ENCODE measurements around the gene SPCS1. TPM values are rescaled to one million over a fixed set of nuclear protein-coding genes. Genes with fewer than 3 reads are reported as not detected.

Gene SPCS1
- total RNA-seq, 1 donor, result 67.0 TPM

GRCh38 chr3:52743721-52744120 is 37.8 kb downstream of the SPCS1 start:
- Histone ChIP-seq H2AFZ (ENCODE audit: low read length) (no peak overlapping the region), H3K9me3 (ENCODE audit: low read depth, low read length) (no peaks in the 10 kb centered on the region), H3K27me3 (ENCODE audit: insufficient read depth, low read length) (no peaks in the 10 kb centered on the region), H4K20me1 (ENCODE audit: insufficient read depth, low read length) (no peaks in the 10 kb centered on the region), H3K36me3 (ENCODE audit: insufficient read depth, low read length) (peaks cover 44% of the 10 kb centered on the region), H3K27ac (ENCODE audit: low read depth, low read length) (no peak overlapping the region), H3K4me2 (ENCODE audit: insufficient read depth, low read length) (no peak overlapping the region), H3K79me2 (ENCODE audit: insufficient read depth, low read length) (no peaks in the 10 kb centered on the region), H3K4me3 (ENCODE audit: insufficient read depth, low read length) (no peak overlapping the region), H3K4me1 (ENCODE audit: insufficient read depth, low read length) (no peaks in the 10 kb centered on the region)
- TF ChIP-seq CTCF (IDR thresholded peaks at IDR 0.05; ENCODE audit: extremely low read depth, low read depth, low read length), result no peak
- no peak for DNase-seq (ENCODE audit: insufficient read length, low spot score, missing footprints)

- Histone ChIP-seq H3K4me3 (ENCODE audit: insufficient read depth, low read length) (no peak overlapping the region), H3K9me3 (ENCODE audit: low read depth, low read length) (no peaks in the 10 kb centered on the region), H3K4me1 (ENCODE audit: insufficient read depth, low read length) (peaks cover 6% of the 10 kb centered on the region), H3K36me3 (ENCODE audit: insufficient read depth, low read length) (peaks cover 36% of the 10 kb centered on the region), H3K4me2 (ENCODE audit: insufficient read depth, low read length) (no peak overlapping the region), H3K27me3 (ENCODE audit: insufficient read depth, low read length) (no peaks in the 10 kb centered on the region), H2AFZ (ENCODE audit: low read length) (no peak overlapping the region), H4K20me1 (ENCODE audit: insufficient read depth, low read length) (peaks cover 6% of the 10 kb centered on the region), H3K27ac (ENCODE audit: low read depth, low read length) (no peak overlapping the region), H3K79me2 (ENCODE audit: insufficient read depth, low read length) (no peaks in the 10 kb centered on the region)
- no peak for TF ChIP-seq CTCF (IDR thresholded peaks at IDR 0.05; ENCODE audit: extremely low read depth, low read depth, low read length)
- DNase-seq (ENCODE audit: insufficient read length, low spot score, missing footprints), result no peak
Measured at GRCh38 chr3:52752045-52752660, 46.2 kb downstream of the SPCS1 start.

- Histone ChIP-seq H3K27me3 (ENCODE audit: insufficient read depth, low read length) (no peaks in the 10 kb centered on the region), H4K20me1 (ENCODE audit: insufficient read depth, low read length) (peaks cover 6% of the 10 kb centered on the region), H3K27ac (ENCODE audit: low read depth, low read length) (no peak overlapping the region), H3K9me3 (ENCODE audit: low read depth, low read length) (no peaks in the 10 kb centered on the region), H3K4me3 (ENCODE audit: insufficient read depth, low read length) (no peak overlapping the region), H3K4me2 (ENCODE audit: insufficient read depth, low read length) (no peak overlapping the region), H2AFZ (ENCODE audit: low read length) (no peak overlapping the region), H3K79me2 (ENCODE audit: insufficient read depth, low read length) (no peaks in the 10 kb centered on the region), H3K4me1 (ENCODE audit: insufficient read depth, low read length) (peaks cover 6% of the 10 kb centered on the region), H3K36me3 (ENCODE audit: insufficient read depth, low read length) (peaks cover 40% of the 10 kb centered on the region)
- no peak for TF ChIP-seq CTCF (IDR thresholded peaks at IDR 0.05; ENCODE audit: extremely low read depth, low read depth, low read length)
- no peak for DNase-seq (ENCODE audit: insufficient read length, low spot score, missing footprints)
Measured at GRCh38 chr3:52754373-52754772, 48.5 kb downstream of the SPCS1 start.

GRCh38 chr3:52756141-52756540 is 50.2 kb downstream of the SPCS1 start:
- Histone ChIP-seq H3K27ac (ENCODE audit: low read depth, low read length) (no peak overlapping the region), H3K36me3 (ENCODE audit: insufficient read depth, low read length) (peaks cover 29% of the 10 kb centered on the region), H3K4me2 (ENCODE audit: insufficient read depth, low read length) (no peak overlapping the region), H3K27me3 (ENCODE audit: insufficient read depth, low read length) (no peaks in the 10 kb centered on the region), H3K79me2 (ENCODE audit: insufficient read depth, low read length) (no peaks in the 10 kb centered on the region), H2AFZ (ENCODE audit: low read length) (no peak overlapping the region), H3K9me3 (ENCODE audit: low read depth, low read length) (no peaks in the 10 kb centered on the region), H3K4me1 (ENCODE audit: insufficient read depth, low read length) (peaks cover 6% of the 10 kb centered on the region), H4K20me1 (ENCODE audit: insufficient read depth, low read length) (peaks cover 6% of the 10 kb centered on the region), H3K4me3 (ENCODE audit: insufficient read depth, low read length) (no peak overlapping the region)
- no peak for TF ChIP-seq CTCF (IDR thresholded peaks at IDR 0.05; ENCODE audit: extremely low read depth, low read depth, low read length)
- DNase-seq (ENCODE audit: insufficient read length, low spot score, missing footprints), result no peak

Small RNAs within 50 kb of the gene (small RNA-seq; reads per million reads assigned to genes)
- gene AC006254.2 (not detected), gene RF00569 (4,349 reads per million, percentile 100 among the genes with 10 or more reads in this experiment), gene RF01183 (not detected), gene SNORD19 (not detected), gene SNORD19B (not detected), gene SNORD69 (412 reads per million, percentile 98 among the genes with 10 or more reads in this experiment)

Other genes starting within 250 kb of the SPCS1 start
- gene STAB1, start 210.8 kb upstream of the SPCS1 start, total RNA-seq, result 0.59 and 1.1 TPM in 2 replicates
- gene NT5DC2, start 172.2 kb upstream of the SPCS1 start, total RNA-seq, result 45.4 and 52.5 TPM in 2 replicates
- gene UQCC5, start 169.5 kb upstream of the SPCS1 start, total RNA-seq, result 6.5 and 8.3 TPM in 2 replicates
- gene PBRM1, start 20.2 kb upstream of the SPCS1 start, total RNA-seq, result 96.1 and 100 TPM in 2 replicates
- 111 and 129 TPM in 2 replicates for gene GNL3, start 20.1 kb upstream of the SPCS1 start, total RNA-seq
- 98.8 and 103 TPM in 2 replicates for gene GLT8D1, start 315 bp upstream of the SPCS1 start, total RNA-seq
- gene NEK4, start 64.8 kb downstream of the SPCS1 start, total RNA-seq, result 22.7 and 24.6 TPM in 2 replicates
- not detected in 2 replicates for gene ITIH1, start 71.5 kb downstream of the SPCS1 start, total RNA-seq
- gene ITIH3, start 88.7 kb downstream of the SPCS1 start, total RNA-seq, result under 0.01 TPM in 1 of 2 replicates, not detected in the other
- gene ITIH4, start 124.6 kb downstream of the SPCS1 start, total RNA-seq, result 2.5 and 3.5 TPM in 2 replicates
- 1.4 TPM in 1 of 2 replicates, not detected in the other for gene MUSTN1, start 128.9 kb downstream of the SPCS1 start, total RNA-seq
- gene STIMATE, start 191.4 kb downstream of the SPCS1 start, total RNA-seq, result 11.5 and 18.5 TPM in 2 replicates

Measured in osteoblast (primary cell).